Activated B cell treated with CpG ODN at 0.5 μM for 24 hours (primary cell): ENCODE results near the gene PADI2. TPM values are rescaled to one million over a fixed set of nuclear protein-coding genes. Genes with fewer than 3 reads are reported as not detected.

Experiments
- ATAC-seq: fragments of 200-7000 bp; cut with Tn5 transposase; one replicate; pipeline ENCODE4 v1.10.0; 2021; ENCODE audit warnings: low read depth, mild to moderate bottlenecking, moderate library complexity
- CTCF ChIA-PET: fragments of 350-600 bp; sonication (Branson Sonifier 250); formaldehyde crosslinking; loops from one replicate; lab custom pipeline; 2021; ENCODE audit warnings: antibody characterized with exemption; lab: Charles Lee
- POLR2A ChIA-PET: fragments of 350-600 bp; sonication (Branson Sonifier 250); formaldehyde crosslinking; loops from one replicate; lab custom pipeline; 2021; ENCODE audit warnings: antibody characterized with exemption; lab: Charles Lee
- DNase-seq: peaks from one replicate; pipeline ENCODE4 v3.0.0; 2022
- H3K27ac Mint-ChIP-seq: one replicate; pipeline ENCODE4 v1.8.0; 2020; ENCODE audit warnings: mixed read lengths
- H3K27me3 Mint-ChIP-seq: one replicate; pipeline ENCODE4 v1.8.0; 2021; ENCODE audit warnings: mixed read lengths
- H3K36me3 Mint-ChIP-seq: one replicate; pipeline ENCODE4 v1.8.0; 2021; ENCODE audit warnings: low read depth, mixed read lengths
- H3K4me1 Mint-ChIP-seq: one replicate; pipeline ENCODE4 v1.8.0; 2021; ENCODE audit warnings: mixed read lengths
- H3K4me3 Mint-ChIP-seq: one replicate; pipeline ENCODE4 v1.8.0; 2020; ENCODE audit warnings: mild to moderate bottlenecking, mixed read lengths
- H3K9me3 Mint-ChIP-seq: one replicate; pipeline ENCODE4 v1.8.0; 2020; ENCODE audit warnings: mixed read lengths
- CTCF ChIP-seq: fragments of 200-600 bp; IDR thresholded peaks from one replicate; pipeline ENCODE4 v1.8.0; 2022; ENCODE audit warnings: antibody characterized with exemption, mild to moderate bottlenecking
- intact Hi-C: fragments of 100-400 bp; cut with micrococcal nuclease; formaldehyde crosslinking; loops from one replicate; pipeline ENCODE4 v1.15.1; 2024
- total RNA-seq: library from RNA; stranded (reverse); gene quantifications from 2 replicates; pipeline ENCODE4 v1.2.3, GENCODE V29; 2022

PADI2 gene
- total RNA-seq, 1 donor from 2014 or later, result 7.2 TPM

GRCh38 chr1:17134724-17135123 is 15.5 kb upstream of the PADI2 start:
- TF ChIP-seq CTCF, result no peak
- CTCF ChIA-PET, result no interaction called here
- no peak for DNase-seq
- no peak for ATAC-seq
- no peak overlapping the region for H3K27ac Mint-ChIP-seq
- no peak overlapping the region for H3K4me3 Mint-ChIP-seq
- H3K36me3 Mint-ChIP-seq, result no peaks in the 10 kb centered on the region
- no peaks in the 10 kb centered on the region for H3K9me3 Mint-ChIP-seq
- intact Hi-C loops, result no loop called here
- POLR2A ChIA-PET, result no interaction called here
- H3K27me3 Mint-ChIP-seq, result peaks cover 3% of the 10 kb centered on the region
- H3K4me1 Mint-ChIP-seq, result peaks cover 4% of the 10 kb centered on the region

- H3K27me3 Mint-ChIP-seq, result peaks cover 3% of the 10 kb centered on the region
- no peak overlapping the region for H3K27ac Mint-ChIP-seq
- DNase-seq (no peak), ATAC-seq (no peak)
- intact Hi-C loops, result no loop called here
- CTCF ChIA-PET, result no interaction called here
- no peaks in the 10 kb centered on the region for H3K9me3 Mint-ChIP-seq
- TF ChIP-seq CTCF, result no peak
- H3K4me3 Mint-ChIP-seq, result no peak overlapping the region
- POLR2A ChIA-PET, result no interaction called here
- peaks cover 6% of the 10 kb centered on the region for H3K4me1 Mint-ChIP-seq
- no peaks in the 10 kb centered on the region for H3K36me3 Mint-ChIP-seq
These were observed 14.8 kb upstream of the PADI2 start for GRCh38 chr1:17134034-17134433.

GRCh38 chr1:17130138-17130635 is 10.9 kb upstream of the PADI2 start:
- H3K4me3 Mint-ChIP-seq, result no peak overlapping the region
- intact Hi-C loops, result no loop called here
- no peak for TF ChIP-seq CTCF
- ChIA-PET CTCF (interaction anchor here (10.1 kb wide), 1 partner anchor 107 kb away, joined by 206 read pairs; no protein-coding TSS in a partner anchor), POLR2A (interaction anchor here (1.1 to 6.8 kb wide), 2 partner anchors 10 to 77 kb away, joined by 5 to 98 read pairs; no protein-coding TSS in a partner anchor)
- no peak for ATAC-seq
- no peaks in the 10 kb centered on the region for H3K27me3 Mint-ChIP-seq
- DNase-seq, result no peak
- no peaks in the 10 kb centered on the region for H3K9me3 Mint-ChIP-seq
- peaks cover 30% of the 10 kb centered on the region for H3K4me1 Mint-ChIP-seq
- H3K27ac Mint-ChIP-seq, result no peak overlapping the region
- H3K36me3 Mint-ChIP-seq, result no peaks in the 10 kb centered on the region

- ChIA-PET POLR2A (interaction anchor here (0.6 to 6.8 kb wide), 7 partner anchors 9 to 211 kb away, joined by 3 to 98 read pairs (median 4); partner anchors contain the start of gene PADI2), CTCF (interaction anchor here (0.7 to 10.1 kb wide), 4 partner anchors 13 to 109 kb away, joined by 3 to 206 read pairs (median 8); no protein-coding TSS in a partner anchor)
- Mint-ChIP-seq H3K9me3 (no peaks in the 10 kb centered on the region), H3K27ac (peak overlapping the region; percentile 80), H3K36me3 (no peaks in the 10 kb centered on the region), H3K27me3 (no peaks in the 10 kb centered on the region), H3K4me1 (peaks cover 31% of the 10 kb centered on the region), H3K4me3 (no peak overlapping the region)
- DNase-seq, result no peak
- no peak for TF ChIP-seq CTCF
- intact Hi-C loops, result loop anchor here (1.0 to 2.0 kb wide), 2 partner anchors 13 to 78 kb away; no protein-coding TSS in a partner anchor
- peak; percentile 78 for ATAC-seq
These were observed 9.1 kb upstream of the PADI2 start for GRCh38 chr1:17128361-17128760.

GRCh38 chr1:17125756-17126237 is 6.5 kb upstream of the PADI2 start:
- ChIA-PET CTCF (interaction anchor here (0.8 to 10.1 kb wide), 13 partner anchors 16 to 280 kb away, joined by 3 to 206 read pairs (median 4); partner anchors contain the start of gene PADI1), POLR2A (interaction anchor here (1.6 to 6.8 kb wide), 4 partner anchors 15 to 111 kb away, joined by 8 to 98 read pairs (median 16); no protein-coding TSS in a partner anchor)
- ATAC-seq (peak; percentile 79), DNase-seq (peak; percentile 84)
- Mint-ChIP-seq H3K9me3 (no peaks in the 10 kb centered on the region), H3K27ac (peak overlapping the region; percentile 18), H3K36me3 (no peaks in the 10 kb centered on the region), H3K4me3 (no peak overlapping the region), H3K27me3 (no peaks in the 10 kb centered on the region), H3K4me1 (peaks cover 38% of the 10 kb centered on the region)
- intact Hi-C loops, result loop anchor here (1.0 kb wide), 2 partner anchors 112 to 211 kb away; no protein-coding TSS in a partner anchor
- TF ChIP-seq CTCF, result peak; percentile 81
